RWPE2 (cell line): ENCODE measurements around the gene MRPL24.
A peak's percentile ranks its signal among the peaks of the same experiment; 100 is the strongest.

Experiments
- ATAC-seq: fragments of 200-7000 bp; cut with Tn5 transposase; 3 replicates; pipeline ENCODE4 v1.9.1; 2021; ENCODE audit warnings: low read depth
- DNase-seq: peaks from one replicate; pipeline ENCODE4 v3.0.0-alpha.2; 2020; ENCODE audit warnings: low spot score
- H3K27ac ChIP-seq: fragments of 450-650 bp; 2 replicates; pipeline ENCODE4 v1.5.1; 2017; ENCODE audit warnings: mild to moderate bottlenecking; ENCODE audit not compliant: poor library complexity, severe bottlenecking
- H3K27me3 ChIP-seq: fragments of 250-450 bp; sonication (Bioruptor Pico); 2 replicates; pipeline ENCODE4 v1.5.1; 2021; ENCODE audit warnings: mild to moderate bottlenecking, moderate library complexity; ENCODE audit not compliant: insufficient read depth, poor library complexity, severe bottlenecking
- H3K36me3 ChIP-seq: fragments of 250-450 bp; sonication (Bioruptor Pico); 2 replicates; pipeline ENCODE4 v1.5.1; 2020; ENCODE audit warnings: low read depth, mild to moderate bottlenecking, moderate library complexity
- H3K4me1 ChIP-seq: fragments of 250-450 bp; sonication (Bioruptor Pico); 2 replicates; pipeline ENCODE4 v1.5.1; 2021; ENCODE audit warnings: mild to moderate bottlenecking, moderate library complexity; ENCODE audit not compliant: insufficient read depth, poor library complexity, severe bottlenecking
- H3K4me3 ChIP-seq: fragments of 250-450 bp; sonication (Bioruptor Pico); 2 replicates; pipeline ENCODE4 v1.5.1; 2021; ENCODE audit warnings: mild to moderate bottlenecking, moderate library complexity; ENCODE audit not compliant: severe bottlenecking
- H3K9me3 ChIP-seq: fragments of 250-450 bp; sonication (Bioruptor Pico); 2 replicates; pipeline ENCODE4 v1.5.1; 2021; ENCODE audit warnings: mild to moderate bottlenecking, moderate library complexity; ENCODE audit not compliant: severe bottlenecking
- CTCF ChIP-seq: fragments of 450-650 bp; IDR thresholded peaks from one replicate; pipeline ENCODE4 v1.5.1; 2017; ENCODE audit warnings: mild to moderate bottlenecking, moderate library complexity; ENCODE audit not compliant: poor library complexity, severe bottlenecking

Gene MRPL24

DNA sequence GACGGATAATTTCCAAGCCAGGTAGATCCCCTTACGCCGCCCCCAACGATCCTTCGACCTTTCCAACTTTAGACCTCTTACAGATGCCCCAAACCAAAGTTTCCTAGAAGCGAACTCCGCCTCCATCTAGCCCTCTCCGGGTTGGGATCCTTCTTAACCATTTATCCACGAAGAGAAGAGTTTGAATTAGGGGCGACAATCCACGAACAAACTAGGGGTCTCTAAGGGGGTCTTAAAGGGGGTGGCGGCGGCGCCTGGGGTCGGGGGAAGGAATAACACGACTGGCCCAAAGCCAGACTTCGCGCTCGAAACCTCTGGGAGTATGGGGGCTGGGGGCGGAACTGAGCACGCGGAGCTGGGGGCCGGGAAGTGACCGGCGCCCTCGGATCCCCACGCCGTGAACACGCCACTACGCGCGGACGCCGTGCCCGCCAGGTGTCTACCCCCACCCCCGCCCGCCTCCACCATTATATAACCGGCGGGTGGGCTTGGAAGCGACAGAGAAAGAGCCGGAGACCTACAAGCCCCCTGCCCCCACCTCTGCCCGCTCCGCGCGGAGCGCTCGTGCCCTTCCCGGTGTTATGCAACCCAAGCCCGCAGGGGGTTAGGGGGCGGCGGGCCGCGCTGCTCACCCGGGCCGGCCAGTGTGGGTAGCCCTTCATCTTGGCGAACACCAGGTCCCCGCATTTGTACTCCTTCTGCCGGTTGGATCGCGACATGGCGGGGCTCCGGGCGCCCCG lies 10.0 kb upstream of the MRPL24 start:
- H3K27ac ChIP-seq = peak overlapping the region; percentile 98
- no peak for TF ChIP-seq CTCF
- no peak for ATAC-seq

DNA sequence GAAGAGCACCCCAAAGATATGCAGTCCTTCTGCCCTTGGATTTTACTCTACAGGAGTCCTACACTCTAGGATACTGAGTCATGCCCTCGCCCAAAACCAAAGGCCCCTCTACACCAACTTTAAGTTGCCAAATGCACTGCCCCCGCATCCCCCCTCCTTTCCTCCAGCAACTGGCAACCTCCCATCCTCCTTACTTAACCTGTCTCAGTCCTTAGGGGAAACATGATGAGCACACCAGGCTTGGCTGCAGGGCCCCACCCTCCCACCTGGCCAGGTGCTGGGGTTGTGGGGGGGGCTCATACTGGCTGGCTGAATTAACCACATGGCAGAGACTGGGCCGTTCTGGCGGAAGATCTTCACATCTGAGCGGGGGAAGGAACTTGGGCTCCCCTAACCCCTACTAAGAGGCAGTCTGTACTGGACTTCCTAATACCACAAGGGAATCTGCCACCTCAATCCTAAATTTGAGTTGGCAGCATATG lies 9.3 kb upstream of the MRPL24 start:
- H3K27me3 ChIP-seq = no peaks in the 10 kb centered on the region
- H3K27ac ChIP-seq = peak overlapping the region; percentile 98
- DNase-seq (peak; percentile 84), ATAC-seq (peak; percentile 47)
- TF ChIP-seq CTCF = no peak
- peaks cover 30% of the 10 kb centered on the region for H3K36me3 ChIP-seq
- peaks cover 33% of the 10 kb centered on the region for H3K4me1 ChIP-seq
- H3K9me3 ChIP-seq = no peaks in the 10 kb centered on the region
- H3K4me3 ChIP-seq = peak overlapping the region; percentile 67

More for the DNA sequence above, 10.0 kb upstream of the MRPL24 start:
- Histone ChIP-seq H3K4me1 (peaks cover 33% of the 10 kb centered on the region), H3K9me3 (no peaks in the 10 kb centered on the region), H3K36me3 (peaks cover 24% of the 10 kb centered on the region), H3K27me3 (no peaks in the 10 kb centered on the region), H3K4me3 (peak overlapping the region; percentile 67)
- DNase-seq = no peak

DNA sequence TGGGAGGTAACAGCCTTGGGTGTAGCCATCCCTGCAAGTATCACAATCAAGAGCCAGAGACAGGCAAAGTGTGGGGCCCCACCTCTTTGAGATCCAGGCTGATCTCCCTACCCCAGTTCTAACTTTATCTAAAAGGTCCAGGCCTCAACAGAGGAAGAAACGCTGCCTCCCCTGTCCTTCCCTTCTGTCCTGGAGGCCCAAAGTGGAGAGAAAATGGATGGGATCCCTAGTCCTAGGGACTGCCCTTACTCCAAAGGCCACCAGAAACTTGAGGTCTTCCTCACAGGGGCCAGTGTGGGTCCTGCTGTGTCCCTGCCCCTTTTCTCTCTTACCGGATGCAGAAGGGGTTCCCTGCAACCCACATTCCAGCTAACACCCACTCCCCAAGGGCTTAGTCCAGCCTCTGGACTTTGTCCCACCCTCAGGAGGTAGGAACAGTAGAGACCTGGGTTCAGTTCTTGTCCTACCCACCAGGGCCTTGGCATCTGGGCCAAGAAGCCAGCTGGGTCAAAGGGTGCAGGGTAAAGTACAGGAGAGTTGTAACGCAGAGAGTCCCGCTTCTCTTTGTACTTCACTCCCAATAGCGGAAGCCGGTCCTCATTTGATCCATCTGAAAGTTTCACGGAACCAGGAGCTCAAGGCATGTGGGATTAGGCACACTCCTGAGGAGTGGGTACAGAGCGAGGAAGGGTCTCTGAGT lies 8.7 kb upstream of the MRPL24 start:
- peak overlapping the region; percentile 67 for H3K4me3 ChIP-seq
- no peak for TF ChIP-seq CTCF
- no peak for ATAC-seq
- peaks cover 33% of the 10 kb centered on the region for H3K4me1 ChIP-seq
- H3K9me3 ChIP-seq = no peaks in the 10 kb centered on the region
- H3K36me3 ChIP-seq = peaks cover 37% of the 10 kb centered on the region
- peak overlapping the region; percentile 98 for H3K27ac ChIP-seq
- no peak for DNase-seq
- no peaks in the 10 kb centered on the region for H3K27me3 ChIP-seq

DNA sequence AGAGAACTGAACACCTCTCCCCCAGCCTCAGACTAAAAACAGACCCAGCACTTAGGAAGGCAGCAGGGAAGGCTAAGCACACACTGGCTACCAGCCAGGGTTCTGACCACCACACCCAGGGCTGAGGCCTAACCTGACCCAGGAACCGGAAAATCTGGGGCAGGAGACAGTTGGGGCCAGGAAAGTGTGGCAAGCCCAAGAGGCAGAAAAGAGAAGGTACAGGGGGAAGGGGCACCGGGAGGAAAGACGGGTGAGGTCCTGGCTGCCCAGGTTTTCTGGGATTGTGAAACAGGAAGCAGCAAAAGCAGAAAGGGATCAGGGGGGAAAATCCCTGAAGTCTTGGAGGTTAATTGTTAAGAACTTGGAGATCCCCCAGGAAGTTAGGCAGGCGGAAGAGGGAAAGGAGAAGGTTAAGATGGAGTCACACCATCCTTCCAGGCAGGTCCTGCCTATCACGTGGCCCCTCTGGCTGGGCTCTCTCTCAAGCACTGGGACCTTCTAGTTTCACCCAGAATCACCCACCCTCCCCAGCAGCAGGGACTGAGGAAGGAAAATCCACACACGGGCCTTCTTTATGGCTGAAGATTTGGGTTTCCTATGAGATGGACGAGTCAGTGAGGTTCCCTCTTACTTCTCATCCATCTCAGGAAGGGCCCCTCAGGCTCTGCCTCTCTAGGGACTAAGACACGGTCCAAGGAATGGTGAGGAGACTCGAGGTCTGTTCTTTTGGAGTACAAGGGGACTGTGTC lies 8.0 kb upstream of the MRPL24 start:
- Histone ChIP-seq H3K27me3 (no peaks in the 10 kb centered on the region), H3K4me3 (peak overlapping the region; percentile 67), H3K27ac (peak overlapping the region; percentile 98), H3K4me1 (peaks cover 33% of the 10 kb centered on the region), H3K9me3 (no peaks in the 10 kb centered on the region), H3K36me3 (peaks cover 41% of the 10 kb centered on the region)
- DNase-seq = no peak
- TF ChIP-seq CTCF = no peak
- peak; percentile 16 for ATAC-seq
